Naive B cell (primary cell): Measurements from ENCODE around the gene ANXA6. TPM values are rescaled to one million over a fixed set of nuclear protein-coding genes. Genes with fewer than 3 reads are reported as not detected.
A peak's percentile ranks its signal among the peaks of the same experiment; 100 is the strongest.

Experiments used
- ATAC-seq, 2 donors: fragments of 150-1000 bp; cut with Tn5 transposase; 2 replicates each; pipeline ENCODE4 v1.10.0; 2021; ENCODE audit warnings: low read depth in 2 of 2, mild to moderate bottlenecking in 2 of 2, moderate library complexity in 2 of 2
- DNase-seq: peaks from one replicate; pipeline ENCODE4 v3.0.0; 2022
- H3K27ac Mint-ChIP-seq, 6 donors: one replicate each; pipeline ENCODE4 v1.8.0; 2020 to 2022; ENCODE audit warnings: mild to moderate bottlenecking in 6 of 6, mixed read lengths in 6 of 6, moderate library complexity in 5 of 6, inconsistent platforms in 2 of 6
- H3K27me3 Mint-ChIP-seq, 3 donors: one replicate each; pipeline ENCODE4 v1.8.0; 2021 to 2022; ENCODE audit warnings: mixed read lengths in 3 of 3, mild to moderate bottlenecking in 1 of 3
- H3K36me3 Mint-ChIP-seq, 2 donors: one replicate each; pipeline ENCODE4 v1.8.0; 2020 to 2022; ENCODE audit warnings: mixed read lengths in 2 of 2, inconsistent platforms in 1 of 2, mild to moderate bottlenecking in 1 of 2
- H3K4me1 Mint-ChIP-seq, 3 donors: one replicate each; pipeline ENCODE4 v1.8.0; 2020 to 2022; ENCODE audit warnings: mixed read lengths in 3 of 3, inconsistent platforms in 1 of 3, mild to moderate bottlenecking in 1 of 3, moderate library complexity in 1 of 3
- H3K4me3 Mint-ChIP-seq, 8 donors: one replicate each; pipeline ENCODE4 v1.8.0; 2020 to 2022; ENCODE audit warnings: mild to moderate bottlenecking in 8 of 8, mixed read lengths in 8 of 8, moderate library complexity in 8 of 8, inconsistent platforms in 2 of 8
- H3K9me3 Mint-ChIP-seq, 7 donors: one replicate each; pipeline ENCODE4 v1.8.0; 2020 to 2022; ENCODE audit warnings: mixed read lengths in 7 of 7, mild to moderate bottlenecking in 5 of 7, inconsistent platforms in 2 of 7, moderate library complexity in 1 of 7
- polyA plus RNA-seq, 6 donors: library from polyadenylated mRNA; unstranded; fragments of 300-500 nt; fragmentation: Illumina TruSeq; gene quantifications; one replicate each; pipeline ENCODE4 v1.2.3, GENCODE V29; 2021; ENCODE audit warnings: low read depth in 6 of 6

The ANXA6 gene
- polyA plus RNA-seq, 6 donors from 2014 or later, result 183 to 442 (median 326) TPM

- H3K4me3 Mint-ChIP-seq, result no peak overlapping the region
Observed at GRCh38 chr5:151097061-151097460, 60.5 kb downstream of the ANXA6 start.

GRCh38 chr5:151096001-151096373 lies 61.6 kb downstream of the ANXA6 start:
- DNase-seq, result no peak
- Mint-ChIP-seq H3K4me3 (peak overlapping the region in 2 of 8 donors; percentile 50 to 80), H3K36me3 (peaks cover 10 to 13% of the 10 kb centered on the region in 2 donors)

More at GRCh38 chr5:151097061-151097460, 60.5 kb downstream of the ANXA6 start:
- no peak for DNase-seq
- Mint-ChIP-seq H3K9me3 (peaks cover 0 to 2% (median 0%) of the 10 kb centered on the region in 7 donors), H3K27ac (peak overlapping the region; percentile 27 to 96 (median 71)), H3K4me1 (peaks cover 64 to 93% (median 81%) of the 10 kb centered on the region in 3 donors), H3K36me3 (peaks cover 10 to 20% of the 10 kb centered on the region in 2 donors), H3K27me3 (no peaks in the 10 kb centered on the region)
- no peak for ATAC-seq

DNA sequence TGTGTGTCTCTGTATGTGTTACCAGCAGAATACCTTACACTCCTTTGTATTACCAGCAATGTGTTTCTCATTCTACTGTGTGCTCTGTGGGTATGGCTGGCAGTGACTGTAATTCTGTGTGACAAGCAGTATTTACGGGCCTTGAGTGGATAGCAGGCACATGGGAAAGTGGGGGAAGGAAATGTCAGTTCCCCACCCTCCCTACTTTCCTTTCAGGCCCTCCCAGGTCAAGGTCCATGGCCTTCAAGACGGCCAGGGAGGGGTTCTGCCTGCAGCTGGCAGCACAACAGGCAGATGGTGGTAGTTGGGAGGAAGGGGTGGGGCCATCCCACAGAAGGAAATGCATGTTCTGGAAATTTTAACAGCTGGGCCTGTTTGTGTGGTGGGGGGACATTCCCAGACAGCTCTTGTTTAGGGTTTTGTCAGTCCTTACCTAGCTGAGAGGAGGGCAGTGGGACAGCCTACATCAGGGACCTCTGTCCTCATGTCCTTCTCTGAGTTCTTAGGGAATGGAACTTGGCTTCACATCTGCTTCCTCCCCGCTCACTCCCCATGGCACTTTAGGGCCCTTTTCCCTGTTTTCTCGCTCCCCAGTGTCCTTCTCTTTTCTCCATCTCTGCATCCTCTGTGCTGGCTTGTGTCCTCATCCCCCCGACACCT lies 62.1 kb downstream of the ANXA6 start:
- no peaks in the 10 kb centered on the region for H3K27me3 Mint-ChIP-seq
- peaks cover 5 to 8% of the 10 kb centered on the region in 2 donors for H3K36me3 Mint-ChIP-seq
- DNase-seq (no peak), ATAC-seq (no peak)
- peaks cover 63 to 95% (median 84%) of the 10 kb centered on the region in 3 donors for H3K4me1 Mint-ChIP-seq
- H3K9me3 Mint-ChIP-seq, result no peaks in the 10 kb centered on the region
- peak overlapping the region in 1 of 8 donors; percentile 1 for H3K4me3 Mint-ChIP-seq
- peak overlapping the region in 5 of 6 donors; percentile 92 to 98 (median 94) for H3K27ac Mint-ChIP-seq

More at GRCh38 chr5:151096001-151096373, 61.6 kb downstream of the ANXA6 start:
- Mint-ChIP-seq H3K9me3 (peaks cover 0 to 2% (median 0%) of the 10 kb centered on the region in 7 donors), H3K27ac (peak overlapping the region; percentile 89 to 98 (median 94)), H3K4me1 (peaks cover 67 to 96% (median 86%) of the 10 kb centered on the region in 3 donors), H3K27me3 (no peaks in the 10 kb centered on the region)
- ATAC-seq, result no peak

DNA sequence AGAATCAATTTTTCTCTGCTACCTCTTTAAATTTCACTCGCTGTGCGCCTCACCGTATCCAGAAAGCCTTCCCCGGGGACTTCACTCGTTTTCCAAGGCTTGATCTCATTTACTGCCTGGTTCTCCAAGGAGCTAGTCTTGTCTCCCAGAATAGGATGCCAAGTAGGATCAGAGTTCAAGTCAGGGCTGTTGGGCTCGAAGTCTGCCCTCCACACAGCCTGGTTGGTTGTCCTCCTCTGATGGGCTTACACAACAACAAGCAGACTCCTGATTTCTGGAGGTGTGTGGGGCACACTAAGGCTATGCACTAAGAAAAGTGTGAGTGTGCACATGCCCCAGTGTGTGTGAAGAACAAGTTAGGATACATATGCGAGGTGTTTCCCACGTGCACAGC lies 62.7 kb downstream of the ANXA6 start:
- Mint-ChIP-seq H3K4me3 (peak overlapping the region in 2 of 8 donors; percentile 39 to 68), H3K36me3 (peaks cover 0 to 2% of the 10 kb centered on the region in 2 donors), H3K9me3 (no peaks in the 10 kb centered on the region), H3K4me1 (peaks cover 57 to 89% (median 77%) of the 10 kb centered on the region in 3 donors), H3K27me3 (no peaks in the 10 kb centered on the region), H3K27ac (peak overlapping the region; percentile 69 to 98 (median 95))
- DNase-seq (no peak), ATAC-seq (no peak)

GRCh38 chr5:151094030-151094851 lies 63.3 kb downstream of the ANXA6 start:
- H3K4me1 Mint-ChIP-seq, result peaks cover 53 to 83% (median 71%) of the 10 kb centered on the region in 3 donors
- no peaks in the 10 kb centered on the region for H3K27me3 Mint-ChIP-seq
- H3K27ac Mint-ChIP-seq, result peak overlapping the region; percentile 83 to 98 (median 95)
- DNase-seq, result peak; percentile 45
- H3K9me3 Mint-ChIP-seq, result no peaks in the 10 kb centered on the region
- ATAC-seq, result peak; percentile 82 to 87
- no peaks in the 10 kb centered on the region for H3K36me3 Mint-ChIP-seq
- peak overlapping the region in 7 of 8 donors; percentile 3 to 76 (median 52) for H3K4me3 Mint-ChIP-seq

- peak overlapping the region; percentile 50 to 98 (median 92) for H3K27ac Mint-ChIP-seq
- DNase-seq (no peak), ATAC-seq (peak; percentile 2 to 13)
- peak overlapping the region in 6 of 8 donors; percentile 43 to 76 (median 56) for H3K4me3 Mint-ChIP-seq
- no peaks in the 10 kb centered on the region for H3K36me3 Mint-ChIP-seq
- no peaks in the 10 kb centered on the region for H3K9me3 Mint-ChIP-seq
- H3K27me3 Mint-ChIP-seq, result no peaks in the 10 kb centered on the region
- H3K4me1 Mint-ChIP-seq, result peaks cover 45 to 77% (median 64%) of the 10 kb centered on the region in 3 donors
Observed at GRCh38 chr5:151093476-151093889, 64.1 kb downstream of the ANXA6 start.

DNA sequence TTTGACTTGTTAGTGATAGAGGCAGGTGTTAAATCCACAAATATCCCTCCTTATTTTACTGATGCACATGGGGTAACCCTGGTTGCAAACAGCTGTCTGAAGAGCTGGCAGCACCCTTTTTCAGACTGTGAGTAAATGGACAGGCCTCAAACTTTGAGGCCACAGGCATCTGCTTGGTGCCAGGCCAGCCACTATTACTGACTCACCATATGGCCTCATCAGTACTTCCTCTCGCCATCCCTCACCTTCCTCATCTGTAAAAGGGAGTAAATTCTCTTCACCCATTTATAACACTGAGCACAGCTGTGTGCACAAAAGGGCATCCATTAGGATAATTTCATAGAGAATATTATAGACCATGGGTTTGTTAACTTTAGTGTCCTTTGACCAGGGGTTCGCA lies 64.8 kb downstream of the ANXA6 start:
- Mint-ChIP-seq H3K36me3 (no peaks in the 10 kb centered on the region), H3K27ac (peak overlapping the region in 3 of 6 donors; percentile 32 to 67 (median 60)), H3K4me3 (peak overlapping the region in 1 of 8 donors; percentile 5), H3K4me1 (peaks cover 41 to 72% (median 56%) of the 10 kb centered on the region in 3 donors), H3K9me3 (no peaks in the 10 kb centered on the region), H3K27me3 (no peaks in the 10 kb centered on the region)
- ATAC-seq, result no peak
- DNase-seq, result no peak

GRCh38 chr5:151089726-151090125 lies 67.9 kb downstream of the ANXA6 start:
- Mint-ChIP-seq H3K4me3 (no peak overlapping the region), H3K27me3 (no peaks in the 10 kb centered on the region), H3K4me1 (peaks cover 47 to 72% (median 62%) of the 10 kb centered on the region in 3 donors), H3K36me3 (no peaks in the 10 kb centered on the region), H3K27ac (no peak overlapping the region), H3K9me3 (no peaks in the 10 kb centered on the region)
- ATAC-seq, result no peak
- DNase-seq, result no peak

DNA sequence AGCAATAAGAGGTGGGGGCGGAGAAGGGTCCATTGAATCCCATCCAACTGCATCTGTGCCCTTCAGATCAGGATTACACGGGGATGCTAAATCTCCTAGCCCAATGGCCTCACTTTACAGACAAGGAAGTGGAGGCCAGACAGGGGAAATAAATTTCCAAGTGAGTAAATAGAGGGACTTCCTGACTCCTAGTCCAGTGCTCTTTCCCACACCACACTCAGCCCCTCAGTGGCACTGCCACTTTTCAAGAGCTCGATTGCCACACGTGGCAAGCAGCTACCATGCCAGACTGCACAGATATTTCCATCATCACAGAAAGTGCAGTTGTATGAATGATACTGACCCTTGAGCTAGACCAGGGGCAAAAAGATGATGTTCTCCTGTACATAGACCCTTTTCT lies 68.6 kb downstream of the ANXA6 start:
- peaks cover 46 to 71% (median 60%) of the 10 kb centered on the region in 3 donors for H3K4me1 Mint-ChIP-seq
- no peaks in the 10 kb centered on the region for H3K36me3 Mint-ChIP-seq
- H3K27me3 Mint-ChIP-seq, result no peaks in the 10 kb centered on the region
- DNase-seq, result no peak
- no peak for ATAC-seq
- peak overlapping the region in 1 of 6 donors; percentile 56 for H3K27ac Mint-ChIP-seq
- no peak overlapping the region for H3K4me3 Mint-ChIP-seq
- no peaks in the 10 kb centered on the region for H3K9me3 Mint-ChIP-seq

GRCh38 chr5:151087486-151087885 lies 70.1 kb downstream of the ANXA6 start:
- Mint-ChIP-seq H3K36me3 (no peaks in the 10 kb centered on the region), H3K27ac (peak overlapping the region in 1 of 6 donors; percentile 80), H3K4me3 (peak overlapping the region in 2 of 8 donors; percentile 26 to 58), H3K9me3 (no peaks in the 10 kb centered on the region), H3K27me3 (no peaks in the 10 kb centered on the region), H3K4me1 (peaks cover 44 to 71% (median 55%) of the 10 kb centered on the region in 3 donors)
- no peak for ATAC-seq
- DNase-seq, result no peak

GRCh38 chr5:151086905-151087360 lies 70.6 kb downstream of the ANXA6 start:
- ATAC-seq, result peak; percentile 94 to 96

GRCh38 chr5:151086192-151086869 lies 71.2 kb downstream of the ANXA6 start:
- Mint-ChIP-seq H3K27ac (peak overlapping the region; percentile 35 to 92 (median 85)), H3K4me1 (peaks cover 40 to 67% (median 52%) of the 10 kb centered on the region in 3 donors), H3K36me3 (no peaks in the 10 kb centered on the region), H3K4me3 (peak overlapping the region; percentile 6 to 67 (median 55)), H3K9me3 (no peaks in the 10 kb centered on the region), H3K27me3 (no peaks in the 10 kb centered on the region)
- DNase-seq, result no peak
- ATAC-seq, result no peak

More at GRCh38 chr5:151086905-151087360, 70.6 kb downstream of the ANXA6 start:
- peaks cover 46 to 71% (median 57%) of the 10 kb centered on the region in 3 donors for H3K4me1 Mint-ChIP-seq
- H3K27ac Mint-ChIP-seq, result peak overlapping the region in 5 of 6 donors; percentile 48 to 92 (median 80)
- H3K27me3 Mint-ChIP-seq, result no peaks in the 10 kb centered on the region
- peak; percentile 62 for DNase-seq
- no peaks in the 10 kb centered on the region for H3K9me3 Mint-ChIP-seq
- peak overlapping the region; percentile 6 to 67 (median 47) for H3K4me3 Mint-ChIP-seq
- no peaks in the 10 kb centered on the region for H3K36me3 Mint-ChIP-seq
